Esophagus squamous epithelium (tissue), 4 donors: Measurements from ENCODE around the gene IFNGR2.

Experiments
- POLR2A ChIP-seq, 4 donors: fragments of 450-650 bp; IDR thresholded peaks; one replicate each; pipeline ENCODE4 v1.6.1; 2017; ENCODE audit warnings: antibody characterized with exemption in 4 of 4, mild to moderate bottlenecking in 4 of 4, moderate library complexity in 3 of 4
- TF ChIP-seq, protein P1 (sequence below), 6 experiments: fragments of 450-650 bp in 4 of 6; fragments of 200-600 bp in 2 of 6; sonication (generic) in 2 of 6; IDR thresholded peaks; one replicate each; pipeline ENCODE4 v1.5.1; 2016 to 2019; ENCODE audit warnings: antibody characterized with exemption in 6 of 6, mild to moderate bottlenecking in 4 of 6, moderate library complexity in 4 of 6

GRCh38 chr21:33430858-33431257, 27.6 kb downstream of the IFNGR2 start:
- no peak for TF ChIP-seq POLR2A (IDR thresholded peaks at IDR 0.05)
- TF ChIP-seq, protein P1, sequence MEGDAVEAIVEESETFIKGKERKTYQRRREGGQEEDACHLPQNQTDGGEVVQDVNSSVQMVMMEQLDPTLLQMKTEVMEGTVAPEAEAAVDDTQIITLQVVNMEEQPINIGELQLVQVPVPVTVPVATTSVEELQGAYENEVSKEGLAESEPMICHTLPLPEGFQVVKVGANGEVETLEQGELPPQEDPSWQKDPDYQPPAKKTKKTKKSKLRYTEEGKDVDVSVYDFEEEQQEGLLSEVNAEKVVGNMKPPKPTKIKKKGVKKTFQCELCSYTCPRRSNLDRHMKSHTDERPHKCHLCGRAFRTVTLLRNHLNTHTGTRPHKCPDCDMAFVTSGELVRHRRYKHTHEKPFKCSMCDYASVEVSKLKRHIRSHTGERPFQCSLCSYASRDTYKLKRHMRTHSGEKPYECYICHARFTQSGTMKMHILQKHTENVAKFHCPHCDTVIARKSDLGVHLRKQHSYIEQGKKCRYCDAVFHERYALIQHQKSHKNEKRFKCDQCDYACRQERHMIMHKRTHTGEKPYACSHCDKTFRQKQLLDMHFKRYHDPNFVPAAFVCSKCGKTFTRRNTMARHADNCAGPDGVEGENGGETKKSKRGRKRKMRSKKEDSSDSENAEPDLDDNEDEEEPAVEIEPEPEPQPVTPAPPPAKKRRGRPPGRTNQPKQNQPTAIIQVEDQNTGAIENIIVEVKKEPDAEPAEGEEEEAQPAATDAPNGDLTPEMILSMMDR (IDR thresholded peaks at IDR 0.05): no peak
